Activated naive CD4-positive, alpha-beta T cell (primary cell): ENCODE measurements around the gene TSPAN33.
"Not testable (repeated sequence)": the region's sequence is repeated elsewhere in the genome, so short reads cannot be mapped to it uniquely, and the experiment has no call there.

Experiments
- DNase-seq, 4 experiments: peaks; one replicate each; lab custom pipeline; 2025; lab: John Stamatoyannopoulos, UW

Gene TSPAN33

GRCh38 chr7:129209067-129209926, 64.8 kb downstream of the TSPAN33 start:
- no peak for DNase-seq

GRCh38 chr7:129210256-129210988, 65.9 kb downstream of the TSPAN33 start:
- DNase-seq, result peak; percentile 11 to 61 (median 46)

DNA sequence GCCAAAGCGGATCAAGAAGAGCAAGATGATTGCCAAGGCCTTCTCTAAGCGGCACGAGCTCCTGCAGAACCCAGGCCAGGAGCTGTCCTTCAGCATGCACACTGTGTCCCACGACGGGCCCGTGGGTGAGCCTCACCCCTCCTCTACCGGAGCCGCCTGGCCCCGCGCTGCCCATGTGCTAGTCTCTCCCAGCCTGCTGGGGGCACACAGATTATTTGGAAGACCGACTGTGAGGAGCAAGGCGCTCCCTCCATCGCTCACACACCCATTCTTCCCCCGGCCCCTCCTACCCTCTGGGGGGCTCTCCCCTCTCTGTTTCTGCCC, 66.4 kb downstream of the TSPAN33 start:
- DNase-seq, result no peak

DNA sequence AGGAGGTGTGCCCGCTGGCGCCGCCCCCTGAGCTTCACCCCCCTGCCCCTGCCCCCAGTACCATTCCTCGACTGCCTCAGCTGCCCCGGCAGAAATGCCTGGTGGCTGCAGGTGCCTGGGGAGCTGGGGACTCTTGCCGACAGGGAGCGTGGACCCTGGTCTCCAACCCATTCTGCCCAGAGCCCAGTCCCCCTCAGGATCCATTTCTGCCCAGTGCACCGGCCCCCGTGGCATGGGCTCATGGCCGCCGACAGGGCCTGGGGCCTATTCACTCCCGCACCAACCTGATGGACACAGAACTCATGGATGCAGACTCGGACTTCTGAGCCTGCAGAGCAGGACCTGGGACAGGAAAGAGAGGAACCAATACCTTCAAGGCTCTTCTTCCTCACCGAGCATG, 67.6 kb downstream of the TSPAN33 start:
- DNase-seq, result no peak

DNA sequence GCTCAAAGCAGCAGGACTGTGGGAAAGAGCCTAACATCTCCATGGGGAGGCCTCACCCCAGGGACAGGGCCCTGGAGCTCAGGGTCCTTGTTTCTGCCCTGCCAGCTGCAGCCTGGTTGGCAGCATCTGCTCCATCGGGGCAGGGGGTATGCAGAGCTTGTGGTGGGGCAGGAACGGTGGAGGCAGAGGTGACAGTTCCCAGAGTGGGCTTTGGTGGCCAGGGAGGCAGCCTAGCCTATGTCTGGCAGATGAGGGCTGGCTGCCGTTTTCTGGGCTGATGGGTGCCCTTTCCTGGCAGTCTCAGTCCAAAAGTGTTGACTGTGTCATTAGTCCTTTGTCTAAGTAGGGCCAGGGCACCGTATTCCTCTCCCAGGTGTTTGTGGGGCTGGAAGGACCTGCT, 68.1 kb downstream of the TSPAN33 start:
- DNase-seq, result no peak

- DNase-seq, result no peak
These were observed 69.3 kb downstream of the TSPAN33 start for GRCh38 chr7:129213828-129214227.

- DNase-seq, result not testable (repeated sequence)
These were observed 71.2 kb downstream of the TSPAN33 start for GRCh38 chr7:129215691-129216090.

DNA sequence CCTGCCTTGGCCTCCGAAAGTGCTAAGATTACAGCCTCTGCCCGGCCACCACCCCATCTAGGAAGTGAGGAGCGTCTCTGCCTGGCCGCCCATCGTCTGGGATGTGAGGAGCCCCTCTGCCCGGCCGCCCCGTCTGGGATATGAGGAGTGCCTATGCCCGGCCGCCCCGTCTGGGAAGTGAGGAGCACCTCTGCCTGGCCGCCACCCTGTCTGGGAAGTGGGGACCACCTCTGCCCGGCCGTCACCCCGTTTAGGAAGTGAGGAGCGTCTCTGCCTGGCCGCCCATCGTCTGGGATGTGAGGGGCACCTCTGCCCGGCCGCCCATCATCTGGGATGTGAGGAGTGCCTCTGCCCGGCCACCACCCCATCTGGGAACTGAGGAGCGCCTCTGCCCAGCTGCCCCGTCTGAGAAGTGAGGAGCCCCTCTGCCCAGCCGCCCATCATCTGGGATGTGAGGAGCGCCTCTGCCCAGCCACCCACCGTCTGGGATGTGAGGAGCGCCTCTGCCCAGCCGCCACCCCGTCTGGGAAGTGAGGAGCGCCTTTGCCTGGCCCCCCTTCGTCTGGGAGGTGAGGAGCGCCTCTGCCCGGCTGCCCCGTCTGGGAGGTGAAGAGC, 71.7 kb downstream of the TSPAN33 start:
- not testable (repeated sequence) for DNase-seq

- DNase-seq, result not testable (repeated sequence)
These were observed 72.4 kb downstream of the TSPAN33 start for GRCh38 chr7:129216821-129217416.

GRCh38 chr7:129218514-129219062, 74.1 kb downstream of the TSPAN33 start:
- peak; percentile 45 to 67 (median 56) for DNase-seq

- not testable (repeated sequence) for DNase-seq
These were observed 74.7 kb downstream of the TSPAN33 start for GRCh38 chr7:129219166-129219565.
